ENCODE results near the gene EFCAB9.
"Not testable (repeated sequence)": the region's sequence is repeated elsewhere in the genome, so short reads cannot be mapped to it uniquely, and the experiment has no call there.

EFCAB9 gene
- 0 to 0.10 (median 0) reads per million in 9 experiments for total RNA-seq

DNA sequence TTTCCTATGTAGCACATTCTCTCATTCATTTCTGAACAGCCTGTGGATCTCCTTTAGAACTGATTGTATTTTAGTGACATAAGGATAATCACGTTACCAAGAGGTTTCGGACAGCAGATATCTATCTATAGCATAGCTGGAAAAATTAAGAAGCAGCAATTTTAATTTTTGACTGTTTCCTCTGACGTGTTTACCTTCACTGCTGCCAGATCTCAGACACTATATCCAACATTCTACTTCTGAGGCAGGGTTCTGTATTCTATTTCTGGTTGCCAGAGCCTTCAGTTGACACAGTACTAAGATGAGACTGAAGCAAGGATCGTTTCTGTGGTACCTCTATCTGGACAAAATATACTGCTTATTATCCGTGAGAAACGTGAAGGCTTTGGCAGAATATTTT lies at the start of gene EFCAB9:
EFCAB9 (plus strand) TSS at position 301 of the 400 bp plus-strand sequence; CDS start at position 302, 1 bp downstream.
- Mint-ChIP-seq H3K36me3 (ENCODE audit: insufficient read depth) (peaks cover 2% of the 10 kb centered on the region), H3K4me3 (no peak within 1 kb of the TSS), H3K4me1 (ENCODE audit: low read depth in 2 of 2) (peaks cover 0 to 5% of the 10 kb centered on the region in 2 donors), H3K27me3 (peaks cover 6 to 10% of the 10 kb centered on the region in 2 donors), H3K9me3 (no peaks in the 10 kb centered on the region), H3K27ac (no peak within 1 kb of the TSS)
- no peak for ATAC-seq (replicated peaks)
- DNase-seq, result no peak

DNA sequence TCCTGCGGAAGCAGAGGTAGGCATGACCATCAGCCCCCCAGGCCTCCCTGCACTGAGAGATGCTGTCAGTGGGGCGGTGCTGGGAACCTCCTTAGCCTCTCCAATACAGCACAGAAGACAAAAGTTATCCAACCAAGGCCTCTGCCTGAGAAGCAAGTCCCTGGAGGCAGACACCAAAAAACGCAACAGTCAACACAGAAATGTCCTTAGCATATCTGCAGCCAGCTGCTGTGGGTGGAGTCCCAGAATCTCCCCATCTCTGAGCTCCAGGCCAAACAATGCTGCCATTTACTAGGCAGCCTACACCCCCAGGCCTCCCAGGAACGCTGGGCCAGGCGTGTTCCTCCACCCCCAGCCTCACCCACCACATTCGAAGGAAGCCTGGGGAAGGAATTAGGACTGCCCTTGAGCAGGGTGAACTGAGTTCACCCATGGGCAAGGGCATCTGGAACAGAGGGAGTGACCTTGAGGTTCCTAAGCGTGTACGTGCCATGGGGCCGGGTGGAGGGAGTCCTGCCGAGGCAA lies 49.6 kb upstream of the EFCAB9 start:
- peak; percentile 21 for ATAC-seq (replicated peaks)
- Mint-ChIP-seq H3K4me1 (ENCODE audit: low read depth in 2 of 2) (peaks cover 73 to 78% of the 10 kb centered on the region in 2 donors), H3K27me3 (no peaks in the 10 kb centered on the region), H3K4me3 (peak overlapping the region; percentile 35 to 53), H3K9me3 (no peaks in the 10 kb centered on the region), H3K27ac (peak overlapping the region; percentile 90 to 92), H3K36me3 (ENCODE audit: insufficient read depth) (peaks cover 55% of the 10 kb centered on the region)
- no peak for DNase-seq

DNA sequence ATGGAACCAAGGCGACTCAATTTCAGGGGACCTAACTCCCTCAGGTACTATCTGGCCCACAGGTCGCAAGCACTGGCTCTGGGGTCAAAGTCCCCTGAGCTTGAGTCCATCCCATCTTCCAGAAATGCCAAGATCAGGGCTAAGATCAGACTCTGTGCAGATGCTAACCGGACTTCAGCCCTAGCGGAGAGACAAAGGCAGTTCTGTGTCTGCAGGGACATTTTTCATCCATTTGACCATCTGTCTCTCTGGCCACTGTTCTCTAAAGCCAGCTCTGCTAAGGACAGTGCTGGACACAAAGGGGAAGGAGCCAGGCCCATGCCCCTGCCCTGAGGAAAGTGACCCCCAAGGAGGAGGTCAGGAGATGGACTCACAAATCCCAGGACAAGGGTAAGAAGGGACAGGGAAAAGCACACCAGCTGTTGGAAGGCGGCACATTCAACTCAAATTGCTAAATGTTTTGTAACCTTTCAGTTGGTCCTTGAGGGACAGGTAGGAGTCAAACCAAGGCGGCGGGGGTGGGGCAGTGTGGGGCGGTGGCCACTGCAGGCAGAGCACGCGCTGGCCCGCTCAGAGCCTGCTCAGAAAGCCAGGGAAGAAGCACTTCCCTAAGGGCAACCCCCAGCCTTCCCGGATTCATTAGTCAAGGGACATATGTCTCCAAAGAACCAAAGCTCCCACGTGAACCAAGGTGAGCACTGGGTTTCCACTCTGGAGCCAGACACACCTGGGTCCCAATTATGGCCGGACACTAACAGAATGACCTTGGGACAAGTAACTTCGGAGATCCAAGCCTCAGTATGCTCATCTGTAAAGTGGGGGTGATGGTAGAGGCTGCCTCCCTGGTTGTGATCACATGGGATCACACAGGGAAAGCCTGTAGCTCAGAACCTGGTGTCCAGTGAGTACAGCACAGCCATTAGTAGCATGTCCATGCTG lies 48.8 kb upstream of the EFCAB9 start:
- no peak for ATAC-seq (replicated peaks)
- Mint-ChIP-seq H3K36me3 (ENCODE audit: insufficient read depth) (peaks cover 57% of the 10 kb centered on the region), H3K9me3 (no peaks in the 10 kb centered on the region), H3K4me1 (ENCODE audit: low read depth in 2 of 2) (peaks cover 68 to 72% of the 10 kb centered on the region in 2 donors), H3K27ac (peak overlapping the region; percentile 90 to 92), H3K4me3 (peak overlapping the region; percentile 35 to 53), H3K27me3 (no peaks in the 10 kb centered on the region)
- no peak for DNase-seq

DNA sequence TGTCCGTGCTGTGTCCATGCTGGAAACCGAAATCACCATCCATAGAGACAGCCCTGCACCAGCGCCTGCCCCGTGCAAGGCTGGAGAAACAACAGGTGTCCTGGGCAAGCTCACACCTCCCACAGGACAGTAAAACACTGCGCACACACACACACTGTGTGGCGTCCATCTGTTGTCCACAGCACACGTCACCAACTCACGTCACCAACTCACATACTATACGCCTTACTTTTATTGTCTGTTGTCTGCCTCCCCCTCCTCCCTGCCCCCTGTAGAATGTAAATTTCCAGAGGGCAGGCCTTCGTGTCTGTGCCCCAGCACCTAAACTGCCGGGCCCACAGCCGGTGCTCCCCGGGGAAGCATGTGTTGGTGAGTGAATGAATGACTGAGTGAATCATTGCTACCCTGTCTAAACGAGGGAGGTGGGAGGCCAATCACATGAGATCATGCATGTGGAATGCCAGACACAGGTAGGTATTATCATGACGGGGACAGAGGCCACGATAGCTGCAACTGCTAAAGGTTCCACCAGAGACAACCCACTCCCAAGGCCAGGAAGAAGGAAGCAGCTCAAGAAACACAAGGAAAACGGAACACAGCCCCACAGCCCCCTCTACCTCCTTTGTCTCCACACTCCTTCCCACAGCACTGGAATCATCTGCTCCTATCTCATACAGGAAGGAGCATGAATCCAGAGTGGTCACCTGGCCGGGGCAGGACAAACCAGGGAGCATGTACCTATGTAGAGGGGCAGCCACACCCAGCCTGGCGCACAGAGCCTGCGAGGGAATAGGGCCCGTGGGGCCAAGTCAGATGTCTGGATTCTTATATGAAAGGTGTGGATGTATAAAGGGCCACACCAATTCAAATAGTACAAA lies 47.9 kb upstream of the EFCAB9 start:
- no peaks in the 10 kb centered on the region for H3K9me3 Mint-ChIP-seq
- ATAC-seq (replicated peaks), result no peak
- peak overlapping the region; percentile 24 to 66 for H3K4me3 Mint-ChIP-seq
- H3K27ac Mint-ChIP-seq, result peak overlapping the region; percentile 90 to 92
- DNase-seq, result no peak
- peaks cover 64% of the 10 kb centered on the region for H3K36me3 Mint-ChIP-seq (ENCODE audit: insufficient read depth)
- no peaks in the 10 kb centered on the region for H3K27me3 Mint-ChIP-seq
- H3K4me1 Mint-ChIP-seq (ENCODE audit: low read depth in 2 of 2), result peaks cover 71 to 73% of the 10 kb centered on the region in 2 donors

DNA sequence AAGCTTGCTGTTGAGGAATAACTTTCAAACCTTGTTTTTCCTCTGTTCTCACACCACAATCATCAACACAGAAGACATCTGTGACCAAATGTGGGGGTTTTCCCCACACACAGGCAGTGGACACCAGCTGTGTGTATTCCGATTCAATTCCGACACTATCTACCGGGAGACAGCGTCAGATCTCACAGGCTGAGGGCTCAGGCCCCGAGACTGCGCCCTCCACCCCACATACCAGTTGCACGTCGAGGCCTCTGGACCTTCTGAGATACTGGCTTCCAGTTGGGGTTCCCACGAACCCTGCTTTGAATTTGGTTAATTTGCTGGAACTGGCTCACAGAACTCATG lies 47.3 kb upstream of the EFCAB9 start:
- peak overlapping the region; percentile 24 to 66 for H3K4me3 Mint-ChIP-seq

DNA sequence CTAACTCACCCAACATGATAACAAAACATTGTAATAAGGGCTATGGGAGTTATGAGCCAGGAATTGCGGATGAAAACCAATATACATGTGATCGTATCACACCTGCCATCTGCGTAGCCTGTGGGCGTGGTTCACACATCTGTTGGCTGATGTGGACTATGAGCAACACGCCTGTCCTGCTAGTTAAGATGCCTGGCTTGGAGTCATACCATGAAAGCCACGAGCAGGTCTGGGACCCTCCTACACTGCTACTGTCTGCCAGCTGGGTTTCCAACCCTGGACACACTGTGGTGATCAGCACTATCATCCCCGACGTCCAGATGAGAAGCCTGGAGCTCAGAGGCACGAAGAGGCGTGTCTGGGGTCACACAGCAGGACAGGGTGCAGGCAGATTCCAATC lies 46.1 kb upstream of the EFCAB9 start:
- peaks cover 69 to 72% of the 10 kb centered on the region in 2 donors for H3K4me1 Mint-ChIP-seq (ENCODE audit: low read depth in 2 of 2)
- DNase-seq (peak; percentile 21 to 23 (median 22)), ATAC-seq (replicated peaks) (peak; percentile 57)
- H3K36me3 Mint-ChIP-seq (ENCODE audit: insufficient read depth), result peaks cover 67% of the 10 kb centered on the region
- H3K27ac Mint-ChIP-seq, result peak overlapping the region; percentile 90 to 92
- H3K4me3 Mint-ChIP-seq, result peak overlapping the region; percentile 24 to 66
- no peaks in the 10 kb centered on the region for H3K27me3 Mint-ChIP-seq
- no peaks in the 10 kb centered on the region for H3K9me3 Mint-ChIP-seq

More for the DNA sequence above, 47.3 kb upstream of the EFCAB9 start:
- ATAC-seq (replicated peaks) (no peak), DNase-seq (no peak)
- Mint-ChIP-seq H3K27me3 (no peaks in the 10 kb centered on the region), H3K27ac (peak overlapping the region; percentile 90 to 92), H3K4me1 (ENCODE audit: low read depth in 2 of 2) (peaks cover 74 to 75% of the 10 kb centered on the region in 2 donors), H3K36me3 (ENCODE audit: insufficient read depth) (peaks cover 62% of the 10 kb centered on the region), H3K9me3 (no peaks in the 10 kb centered on the region)

DNA sequence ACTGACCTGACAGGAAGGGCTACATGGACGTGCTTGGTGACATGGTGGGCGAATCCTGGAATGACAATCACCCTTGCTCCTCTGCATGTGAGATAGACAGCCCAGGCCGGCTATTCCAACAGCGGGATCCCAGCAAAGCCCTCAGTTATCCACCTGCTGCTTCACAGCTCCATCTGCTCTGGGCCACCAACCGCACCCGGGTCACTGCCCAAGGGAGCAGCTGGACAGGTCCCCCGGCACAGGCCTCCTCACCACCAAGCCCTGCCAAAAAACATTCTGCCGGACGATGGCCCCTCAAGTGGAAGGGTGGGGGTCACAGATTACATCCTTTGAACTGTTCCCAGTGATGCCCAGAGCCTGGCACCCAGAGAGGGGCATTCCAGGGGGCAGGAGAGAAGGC lies 45.6 kb upstream of the EFCAB9 start:
- DNase-seq, result no peak
- Mint-ChIP-seq H3K4me3 (peak overlapping the region in 1 of 2 donors; percentile 44), H3K27ac (peak overlapping the region; percentile 90 to 92), H3K4me1 (ENCODE audit: low read depth in 2 of 2) (peaks cover 69 to 72% of the 10 kb centered on the region in 2 donors), H3K9me3 (no peaks in the 10 kb centered on the region), H3K36me3 (ENCODE audit: insufficient read depth) (peaks cover 69% of the 10 kb centered on the region), H3K27me3 (no peaks in the 10 kb centered on the region)
- no peak for ATAC-seq (replicated peaks)

DNA sequence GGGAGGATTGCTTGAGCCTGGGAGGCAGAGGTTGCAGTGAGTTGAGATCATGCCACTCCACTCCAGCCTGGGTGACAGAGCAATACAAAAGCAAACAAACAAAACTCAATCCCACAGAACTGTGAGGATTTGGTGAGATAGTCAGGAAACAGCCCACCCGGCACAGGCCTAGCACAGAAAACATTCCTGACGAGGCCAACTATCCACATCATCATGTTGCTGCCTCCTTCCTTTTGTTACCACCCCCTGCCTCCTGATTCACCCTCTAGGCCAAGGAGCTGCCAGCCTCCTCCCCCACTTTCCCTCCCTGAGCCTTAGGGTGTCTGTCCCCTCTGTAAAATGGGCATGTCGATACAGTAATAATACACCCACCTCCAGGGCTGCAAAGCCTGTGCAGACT lies 44.9 kb upstream of the EFCAB9 start:
- Mint-ChIP-seq H3K9me3 (no peaks in the 10 kb centered on the region), H3K4me1 (ENCODE audit: low read depth in 2 of 2) (peaks cover 69 to 72% of the 10 kb centered on the region in 2 donors), H3K27ac (peak overlapping the region; percentile 90 to 92), H3K27me3 (no peaks in the 10 kb centered on the region), H3K4me3 (peak overlapping the region; percentile 44 to 84), H3K36me3 (ENCODE audit: insufficient read depth) (peaks cover 75% of the 10 kb centered on the region)
- DNase-seq (no peak), ATAC-seq (replicated peaks) (no peak)

DNA sequence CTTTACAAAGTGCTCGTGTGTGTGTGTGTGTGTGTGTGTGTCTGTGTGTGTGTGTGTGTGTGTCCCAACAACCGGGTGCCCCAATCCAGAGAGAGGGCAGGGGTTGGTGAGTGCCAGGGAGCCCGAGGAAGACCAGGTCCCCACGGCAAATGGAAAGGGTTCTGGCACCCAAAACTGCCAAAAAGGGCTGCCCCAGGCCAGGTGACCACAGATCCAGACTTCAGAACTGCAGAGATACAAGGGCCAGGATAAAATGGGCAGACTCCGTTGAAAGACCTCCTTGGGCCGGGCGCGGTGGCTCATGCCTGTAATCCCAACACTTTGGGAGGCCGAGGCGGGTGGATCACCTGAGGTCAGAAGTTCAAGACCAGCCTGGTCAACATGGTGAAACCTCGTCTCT lies 44.5 kb upstream of the EFCAB9 start:
- H3K4me1 Mint-ChIP-seq (ENCODE audit: low read depth in 2 of 2), result peaks cover 69 to 72% of the 10 kb centered on the region in 2 donors
- ATAC-seq (replicated peaks); H3K27me3 Mint-ChIP-seq; DNase-seq; H3K9me3 Mint-ChIP-seq: not testable (repeated sequence)
- peak overlapping the region; percentile 90 to 92 for H3K27ac Mint-ChIP-seq
- peaks cover 73% of the 10 kb centered on the region for H3K36me3 Mint-ChIP-seq (ENCODE audit: insufficient read depth)
- peak overlapping the region; percentile 44 to 84 for H3K4me3 Mint-ChIP-seq

DNA sequence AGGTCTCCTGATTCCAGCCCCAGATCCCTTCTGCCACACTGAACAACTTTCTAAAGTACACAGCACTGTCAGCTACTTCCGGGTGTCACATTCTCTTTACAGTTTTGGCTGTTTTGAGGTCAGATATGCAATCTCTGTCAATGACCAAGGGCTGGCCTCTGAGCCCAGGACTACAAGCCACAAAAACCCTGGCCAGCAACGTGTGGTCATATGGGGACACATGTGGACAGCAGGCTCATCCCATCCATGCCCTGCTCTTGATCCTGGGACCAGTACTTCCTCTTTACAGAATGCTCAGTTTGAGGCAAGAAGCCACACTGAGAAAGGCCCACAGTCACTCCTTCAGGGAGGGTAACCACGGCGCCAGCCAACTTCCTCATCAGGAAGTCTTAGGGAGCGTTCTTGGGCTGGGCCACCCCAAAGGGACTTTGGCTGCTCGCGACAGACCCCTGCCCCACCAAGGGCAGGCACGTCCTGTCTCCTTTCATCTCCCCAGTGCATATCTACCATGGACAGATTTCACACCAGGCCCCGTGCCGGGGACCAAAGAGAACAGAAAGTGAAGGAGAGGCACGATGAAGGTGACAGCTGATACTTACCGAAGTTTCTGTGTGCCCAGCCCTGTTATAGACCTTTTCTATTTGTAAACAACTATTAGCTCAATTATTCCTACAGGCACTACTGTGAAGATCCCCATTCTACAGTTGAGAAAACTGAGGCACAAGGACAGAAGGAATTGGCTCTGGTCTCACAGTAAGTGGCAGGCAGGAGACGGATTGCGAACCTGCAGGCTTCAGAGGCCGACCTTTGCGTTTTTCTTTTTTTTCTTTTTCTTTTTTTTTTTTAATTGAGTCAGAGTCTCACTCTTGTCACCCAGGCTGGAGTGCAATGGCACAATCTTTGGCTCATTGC lies 43.2 kb upstream of the EFCAB9 start:
- peak; percentile 66 for ATAC-seq (replicated peaks)
- Mint-ChIP-seq H3K9me3 (no peaks in the 10 kb centered on the region), H3K27ac (peak overlapping the region; percentile 90 to 92), H3K36me3 (ENCODE audit: insufficient read depth) (peaks cover 85% of the 10 kb centered on the region), H3K4me3 (peak overlapping the region; percentile 71 to 84), H3K4me1 (ENCODE audit: low read depth in 2 of 2) (peaks cover 67 to 69% of the 10 kb centered on the region in 2 donors), H3K27me3 (no peaks in the 10 kb centered on the region)
- DNase-seq, result peak; percentile 15 to 44 (median 18)

DNA sequence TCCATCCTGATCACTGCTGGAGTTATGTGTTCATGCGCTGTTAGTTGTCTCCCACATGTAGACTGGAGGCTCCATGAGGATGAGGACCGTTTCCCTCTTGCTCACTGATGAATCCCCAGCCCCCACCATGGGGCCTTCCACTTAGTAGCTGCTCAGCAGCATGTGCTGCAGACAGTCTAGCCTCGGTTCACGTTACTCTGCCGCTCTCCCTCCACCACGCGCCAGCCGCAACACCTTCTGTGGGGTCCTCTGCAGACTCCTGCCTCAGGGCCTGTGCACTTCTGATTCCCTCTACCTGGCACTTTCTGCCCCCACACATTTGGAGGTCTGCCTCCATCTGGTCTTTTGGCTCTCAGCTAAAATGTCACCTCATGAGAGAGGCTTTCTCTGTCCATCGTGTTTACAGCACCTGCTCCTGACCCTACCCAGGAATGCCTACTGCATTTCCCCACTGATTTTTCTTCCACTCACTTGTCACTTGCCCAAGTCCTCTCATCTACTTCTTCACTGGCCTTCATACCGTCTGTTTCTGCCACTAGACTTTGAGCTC lies 42.2 kb upstream of the EFCAB9 start:
- peaks cover 66% of the 10 kb centered on the region in 2 donors for H3K4me1 Mint-ChIP-seq (ENCODE audit: low read depth in 2 of 2)
- peaks cover 86% of the 10 kb centered on the region for H3K36me3 Mint-ChIP-seq (ENCODE audit: insufficient read depth)
- H3K9me3 Mint-ChIP-seq, result no peaks in the 10 kb centered on the region
- peak overlapping the region; percentile 71 to 84 for H3K4me3 Mint-ChIP-seq
- peak overlapping the region; percentile 90 to 92 for H3K27ac Mint-ChIP-seq
- DNase-seq, result no peak
- no peak for ATAC-seq (replicated peaks)
- no peaks in the 10 kb centered on the region for H3K27me3 Mint-ChIP-seq

DNA sequence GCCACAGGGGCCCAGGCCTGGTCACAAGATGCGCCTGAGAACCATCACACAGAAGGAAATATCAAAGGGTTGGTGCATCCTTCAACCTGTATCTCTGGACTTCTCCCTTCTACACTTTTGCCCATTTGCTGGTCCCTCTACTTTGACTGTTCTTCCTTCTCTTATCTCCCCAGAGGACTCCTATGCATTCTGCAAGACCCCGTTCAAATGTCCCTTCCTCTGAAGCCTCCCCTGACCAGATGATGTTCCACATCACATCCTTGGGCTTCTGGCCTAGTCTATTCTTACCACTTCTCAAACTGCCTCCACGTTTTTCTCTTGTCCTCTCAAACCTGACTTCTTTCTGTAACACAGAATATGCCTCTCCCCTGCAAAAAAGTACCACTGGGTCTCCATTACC lies 40.3 kb upstream of the EFCAB9 start:
- Mint-ChIP-seq H3K27me3 (no peaks in the 10 kb centered on the region), H3K9me3 (no peaks in the 10 kb centered on the region), H3K36me3 (ENCODE audit: insufficient read depth) (peaks cover 87% of the 10 kb centered on the region), H3K4me1 (ENCODE audit: low read depth in 2 of 2) (peaks cover 62 to 70% of the 10 kb centered on the region in 2 donors), H3K27ac (peak overlapping the region; percentile 90 to 92), H3K4me3 (no peak overlapping the region)
- DNase-seq (no peak), ATAC-seq (replicated peaks) (no peak)

Data from effector memory CD8-positive, alpha-beta T cell (primary cell).